GM19452 (cell line): ENCODE measurements around the gene GPALPP1.
"Not testable (repeated sequence)": the region's sequence is repeated elsewhere in the genome, so short reads cannot be mapped to it uniquely, and the experiment has no call there.

Source experiments
- ATAC-seq: cut with Tn5 transposase; IDR thresholded peaks from one replicate; pipeline ENCODE4 v1.9.1; 2021; ENCODE audit not compliant: unreplicated experiment

Gene GPALPP1

DNA sequence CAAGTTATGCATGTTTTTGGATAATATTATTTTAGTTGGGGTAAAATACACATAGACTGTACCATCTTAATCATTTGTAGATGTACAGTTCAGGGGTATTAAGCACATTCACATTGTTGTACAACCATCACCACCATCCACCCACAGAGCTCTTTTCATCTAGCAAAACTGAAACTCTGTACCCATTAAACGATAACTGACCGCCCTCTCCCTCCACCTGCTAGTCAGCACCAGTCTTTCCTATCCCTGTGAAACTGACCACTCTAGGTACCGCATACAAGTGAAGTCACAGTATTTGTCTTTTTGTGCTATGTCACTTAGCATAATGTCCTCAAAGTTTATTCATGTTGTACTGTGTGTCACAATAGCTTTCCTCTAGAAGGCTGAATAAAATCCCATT, 70.7 kb downstream of the GPALPP1 start:
- no peak for ATAC-seq

DNA sequence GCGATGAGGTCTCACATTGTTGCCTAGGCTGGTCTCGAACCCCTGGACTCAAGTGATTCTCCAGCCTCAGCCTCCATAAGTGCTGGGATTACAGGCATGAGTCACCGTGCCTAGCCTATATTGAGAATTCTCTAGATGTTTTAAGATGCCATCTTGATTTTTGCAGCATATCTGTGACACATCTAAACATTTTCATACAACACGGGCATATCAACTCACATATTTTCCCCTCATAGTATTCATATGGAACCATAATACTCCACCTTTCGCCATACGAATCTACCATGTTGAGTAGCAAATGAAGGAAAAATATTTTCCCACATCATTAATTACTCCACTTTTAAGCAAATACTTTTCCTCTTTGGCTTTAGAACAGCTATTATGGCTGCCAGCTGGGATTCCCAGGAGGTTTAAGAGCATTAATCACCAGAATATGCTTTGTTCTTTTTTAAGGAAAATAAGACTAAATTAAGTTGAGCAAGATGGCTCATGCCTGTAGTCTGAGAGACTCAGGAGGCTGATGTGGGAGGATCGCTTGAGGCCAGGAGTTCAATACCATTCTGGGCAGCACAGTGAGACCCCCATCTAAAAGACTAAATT, 74.0 kb downstream of the GPALPP1 start:
- no peak for ATAC-seq

DNA sequence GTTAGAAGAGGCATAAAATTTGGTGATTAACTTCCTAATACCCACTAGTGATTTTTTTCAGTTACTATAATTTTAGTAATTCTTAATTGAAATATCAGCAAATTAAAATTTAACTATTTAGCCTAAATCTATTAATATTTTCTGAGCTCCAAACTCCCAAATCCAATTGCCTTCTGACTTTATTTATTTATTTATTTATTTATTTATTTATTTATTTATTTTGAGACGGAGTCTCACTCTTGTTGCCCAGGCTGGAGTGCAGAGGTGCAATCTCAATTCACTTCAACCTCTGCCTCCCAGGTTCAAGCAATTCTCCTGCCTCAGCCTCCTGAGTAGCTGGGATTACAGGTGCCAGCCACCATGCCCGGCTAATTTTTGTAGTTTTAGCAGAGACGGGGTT, 74.6 kb downstream of the GPALPP1 start:
- ATAC-seq: not testable (repeated sequence)

GRCh38 chr13:45064889-45065288, 75.6 kb downstream of the GPALPP1 start:
- ATAC-seq: no peak

GRCh38 chr13:45068036-45069001, 79.0 kb downstream of the GPALPP1 start:
- ATAC-seq: no peak

DNA sequence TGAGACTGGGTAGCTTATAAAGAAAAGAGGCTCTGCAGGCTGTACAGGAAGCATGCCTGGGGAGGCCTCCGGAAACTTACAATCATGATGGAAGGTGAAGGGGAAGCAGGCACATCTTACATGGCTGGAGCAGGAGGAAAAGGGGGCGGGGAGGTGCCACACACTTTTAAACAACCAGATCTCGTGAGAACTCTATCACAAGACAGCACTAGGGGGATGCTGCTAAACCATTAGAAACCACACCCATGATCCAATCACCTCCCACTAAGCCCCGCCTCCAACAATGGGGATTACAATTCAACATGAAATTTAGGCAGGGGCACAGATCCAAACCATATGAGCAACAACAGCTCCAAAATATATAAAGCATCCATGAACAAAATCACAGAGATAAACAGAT, 84.5 kb downstream of the GPALPP1 start:
- ATAC-seq: no peak

DNA sequence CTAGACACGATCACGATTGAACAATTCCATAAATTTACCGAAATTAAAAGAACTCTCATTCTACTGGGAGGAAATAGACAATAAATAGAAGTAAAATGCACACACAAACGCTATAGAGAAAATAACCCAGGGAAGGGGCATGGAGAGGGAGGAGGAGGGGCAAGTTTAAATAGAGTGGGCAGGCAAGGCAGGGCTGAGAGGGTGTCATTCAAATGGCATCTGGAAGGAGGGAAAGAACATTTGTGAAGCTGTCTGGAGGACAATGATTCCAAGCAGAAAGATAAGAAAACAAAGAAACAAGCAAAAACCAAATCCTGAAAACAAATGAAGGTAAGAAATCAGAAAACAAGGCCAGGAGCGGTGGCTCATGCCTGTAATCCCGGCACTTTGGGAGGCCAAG, 85.4 kb downstream of the GPALPP1 start:
- no peak for ATAC-seq

- no peak for ATAC-seq
These were observed 88.7 kb downstream of the GPALPP1 start for GRCh38 chr13:45078003-45078402.
